Ramos (cell line): ENCODE data around the gene NAP1L4.

ENCODE experiments used
- in situ Hi-C: fragments of 300-500 bp; cut with MboI; formaldehyde crosslinking; loops from one replicate; pipeline ENCODE4 v1.14.3; 2022; ENCODE audit warnings: low sequenced_read_pairs; ENCODE audit not compliant: unreplicated experiment

The NAP1L4 gene, protein sequence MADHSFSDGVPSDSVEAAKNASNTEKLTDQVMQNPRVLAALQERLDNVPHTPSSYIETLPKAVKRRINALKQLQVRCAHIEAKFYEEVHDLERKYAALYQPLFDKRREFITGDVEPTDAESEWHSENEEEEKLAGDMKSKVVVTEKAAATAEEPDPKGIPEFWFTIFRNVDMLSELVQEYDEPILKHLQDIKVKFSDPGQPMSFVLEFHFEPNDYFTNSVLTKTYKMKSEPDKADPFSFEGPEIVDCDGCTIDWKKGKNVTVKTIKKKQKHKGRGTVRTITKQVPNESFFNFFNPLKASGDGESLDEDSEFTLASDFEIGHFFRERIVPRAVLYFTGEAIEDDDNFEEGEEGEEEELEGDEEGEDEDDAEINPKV

DNA sequence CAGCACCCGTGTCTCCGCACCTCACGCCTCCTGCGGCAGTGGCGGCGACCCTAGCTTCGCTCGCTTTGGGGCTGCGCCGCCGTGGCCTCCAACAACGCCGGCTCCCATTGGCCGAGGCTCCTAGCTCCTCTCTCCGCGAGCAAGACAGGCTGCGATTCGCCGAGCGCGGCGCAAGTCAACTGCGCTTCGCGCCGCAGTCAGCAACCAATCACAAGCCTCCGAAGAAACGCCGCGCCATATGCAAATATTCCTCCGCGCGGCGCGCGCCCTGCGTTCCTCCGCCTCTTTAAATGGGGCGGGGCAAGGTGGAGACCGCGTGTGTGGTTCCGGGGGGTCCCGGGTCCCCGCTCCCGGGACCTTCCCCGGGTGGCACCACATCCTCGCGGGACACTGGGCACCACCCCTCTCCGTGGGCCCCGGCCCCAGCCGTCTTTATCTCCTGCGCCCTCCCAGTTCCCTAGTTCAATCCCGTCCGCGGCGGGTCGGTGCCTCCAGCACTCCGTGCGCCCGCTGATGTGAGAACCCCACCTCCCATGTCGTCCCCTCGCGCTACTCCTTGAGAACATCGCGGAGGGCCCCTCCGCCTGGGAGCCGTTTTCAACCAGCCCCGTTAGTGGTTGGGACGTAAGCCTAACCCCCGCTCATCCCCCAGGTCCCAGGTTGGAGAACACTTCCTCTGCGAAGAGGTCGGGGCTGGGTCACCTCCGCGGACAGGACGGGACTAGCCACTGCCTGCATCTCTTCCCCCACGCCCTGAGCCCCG is at the start of gene NAP1L4:
TSS of gene NAP1L4 (minus strand) at position 96 of the 763 bp plus-strand sequence. CDS start 13,109 bp downstream, outside the sequence.
- in situ Hi-C loops, result loop anchor here (25.0 kb wide), 1 partner anchor 745 kb away; no protein-coding TSS in a partner anchor

DNA sequence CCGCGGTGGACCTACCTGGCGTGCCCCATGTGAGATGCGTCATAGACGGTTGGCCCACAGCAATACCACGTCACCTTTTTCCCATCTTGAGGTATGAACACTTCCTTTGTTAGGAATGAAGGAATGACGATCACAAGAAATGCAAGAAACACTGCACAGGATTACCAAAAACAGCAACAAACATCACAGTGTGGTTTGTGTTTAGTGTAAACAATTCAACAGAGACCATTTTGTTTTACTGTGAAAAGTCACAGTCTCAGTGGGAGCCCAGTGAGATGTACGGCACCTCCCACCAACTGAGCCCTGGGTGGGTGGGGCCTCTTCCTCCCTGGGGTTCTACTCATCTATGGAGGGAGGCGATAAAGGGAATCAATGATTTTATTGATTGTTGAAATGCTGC is 48.8 kb upstream of the NAP1L4 start:
- in situ Hi-C loops, result no loop called here

DNA sequence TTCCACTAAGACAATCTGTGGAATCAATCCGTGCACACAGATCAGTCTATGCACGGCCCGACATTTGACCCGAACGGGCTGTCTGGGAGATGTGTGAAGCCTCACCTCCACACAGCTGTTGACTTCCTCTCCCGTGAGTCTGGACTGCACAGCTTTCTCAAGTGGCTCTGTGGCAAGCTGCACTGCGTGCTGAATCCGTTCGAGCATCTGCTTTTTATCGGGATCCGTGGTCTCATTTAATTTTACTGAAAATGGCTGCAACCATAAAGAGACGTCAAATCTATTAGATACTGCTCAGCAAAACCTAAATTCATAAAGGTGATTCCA is 45.8 kb upstream of the NAP1L4 start:
- in situ Hi-C loops, result no loop called here

DNA sequence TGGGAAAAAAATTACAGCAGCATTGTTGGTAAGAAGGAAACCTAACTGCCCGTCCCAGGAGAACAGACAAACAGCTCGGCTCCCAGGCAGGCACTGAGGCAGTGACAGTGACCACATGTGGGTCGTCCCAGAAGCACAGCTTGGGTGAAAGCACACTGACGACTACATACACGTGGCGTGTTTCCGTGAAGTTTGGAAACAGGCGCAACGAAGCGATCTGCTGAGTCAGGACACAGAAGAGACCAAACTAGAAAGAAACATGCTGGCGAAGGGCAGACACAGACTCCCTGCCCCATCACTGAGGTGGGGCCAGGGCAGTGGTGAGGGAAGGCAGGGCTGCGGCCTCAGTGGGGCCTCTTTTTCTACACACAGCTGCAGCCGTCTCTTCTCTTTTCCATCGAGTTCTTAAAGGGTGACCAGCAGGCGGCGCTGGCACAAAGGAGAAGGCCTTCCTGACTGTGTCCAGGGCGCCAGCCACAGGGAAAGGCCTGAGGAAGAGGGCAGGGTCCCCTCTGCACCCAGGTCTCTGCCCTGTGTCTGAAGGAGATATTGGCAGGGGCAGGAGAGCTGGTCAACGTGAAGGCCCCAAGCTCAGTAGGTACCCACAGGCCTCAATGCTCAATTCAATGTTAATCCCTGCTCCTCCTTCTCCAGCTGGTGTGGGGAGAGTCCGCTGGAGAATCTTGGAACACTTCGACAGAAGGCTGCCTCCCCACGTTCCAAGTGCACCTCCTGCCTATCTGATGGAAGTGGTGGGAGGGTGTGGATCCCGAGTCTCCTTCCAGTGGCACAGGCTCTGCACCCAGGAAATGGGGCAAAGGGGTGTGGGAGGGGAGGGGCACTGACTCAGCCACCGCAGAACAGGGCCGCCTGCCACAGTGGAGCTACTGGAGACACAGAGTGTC is 45.2 kb upstream of the NAP1L4 start:
- in situ Hi-C loops, result no loop called here

DNA sequence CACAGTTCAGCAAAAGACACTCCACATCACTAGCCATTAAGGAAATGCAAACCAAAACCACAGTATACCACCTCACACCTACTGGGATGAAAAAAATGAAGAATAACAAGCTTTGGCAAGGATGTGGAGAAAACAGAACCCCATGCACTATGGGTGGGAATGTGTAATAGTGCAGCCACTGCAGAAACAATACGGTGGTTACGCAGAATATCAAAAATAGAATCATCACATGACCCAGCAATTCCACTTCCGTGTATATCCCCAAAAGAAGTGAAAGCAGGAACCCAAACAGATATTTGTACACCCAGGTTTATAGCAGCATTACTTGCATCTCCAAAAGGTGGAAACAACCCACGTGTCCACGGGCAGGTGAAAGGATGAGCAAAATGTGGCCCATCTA is 44.3 kb upstream of the NAP1L4 start:
- in situ Hi-C loops, result no loop called here

DNA sequence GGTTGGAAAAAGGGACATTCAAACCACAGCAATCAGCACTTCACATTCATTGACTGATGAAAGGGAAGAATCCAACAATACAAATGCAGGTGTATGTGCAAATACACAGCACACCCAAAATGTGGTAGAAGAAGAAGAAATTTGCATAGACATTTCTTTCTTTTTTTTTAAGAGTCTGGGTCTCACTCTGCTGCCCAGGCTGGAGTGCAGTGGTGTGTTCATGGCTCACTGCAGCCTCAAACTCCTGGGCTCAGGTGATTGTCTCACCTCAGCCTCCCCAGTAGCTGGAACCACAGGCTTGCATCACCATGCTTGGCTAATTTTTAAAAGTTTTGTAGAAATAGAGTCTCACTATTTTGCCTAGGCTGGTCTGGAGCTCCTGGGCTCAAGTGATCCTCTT is 43.2 kb upstream of the NAP1L4 start:
- in situ Hi-C loops, result no loop called here

DNA sequence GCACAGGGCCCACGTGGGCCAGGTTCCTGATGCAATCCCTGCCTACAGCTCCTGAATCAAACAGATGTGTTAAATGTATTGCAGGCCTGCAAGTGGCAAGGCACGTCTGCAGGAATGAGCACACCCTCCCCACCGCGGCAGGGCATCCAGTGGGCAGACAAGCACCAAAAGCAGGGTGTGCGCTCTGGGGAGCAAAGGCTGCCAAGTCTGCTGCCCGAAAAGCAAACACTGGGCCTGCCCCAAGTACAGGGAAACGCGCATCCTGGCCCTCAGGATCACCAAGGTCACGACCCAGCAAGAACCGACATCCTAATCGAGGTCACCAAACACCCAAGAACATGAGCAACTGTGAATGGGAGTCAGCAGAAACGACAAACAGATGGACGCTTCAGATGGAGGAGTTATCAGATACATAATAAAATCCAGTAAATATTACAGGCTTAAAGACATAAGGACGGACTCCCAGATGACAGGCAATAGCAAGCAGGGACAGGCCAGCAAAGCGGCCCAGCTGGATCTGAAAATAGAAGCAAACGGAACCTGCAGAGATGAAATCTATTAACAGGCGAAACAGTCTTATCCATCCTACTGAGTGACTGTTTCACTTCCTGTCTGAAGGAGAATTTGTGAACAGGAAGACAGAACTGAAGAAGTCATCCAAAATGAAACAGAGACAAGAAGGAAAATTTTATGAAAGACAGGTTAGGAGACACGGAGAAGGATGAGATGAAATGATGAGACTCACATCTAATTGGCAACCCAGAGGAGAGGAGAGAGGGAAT is 38.4 kb upstream of the NAP1L4 start:
- in situ Hi-C loops, result no loop called here

DNA sequence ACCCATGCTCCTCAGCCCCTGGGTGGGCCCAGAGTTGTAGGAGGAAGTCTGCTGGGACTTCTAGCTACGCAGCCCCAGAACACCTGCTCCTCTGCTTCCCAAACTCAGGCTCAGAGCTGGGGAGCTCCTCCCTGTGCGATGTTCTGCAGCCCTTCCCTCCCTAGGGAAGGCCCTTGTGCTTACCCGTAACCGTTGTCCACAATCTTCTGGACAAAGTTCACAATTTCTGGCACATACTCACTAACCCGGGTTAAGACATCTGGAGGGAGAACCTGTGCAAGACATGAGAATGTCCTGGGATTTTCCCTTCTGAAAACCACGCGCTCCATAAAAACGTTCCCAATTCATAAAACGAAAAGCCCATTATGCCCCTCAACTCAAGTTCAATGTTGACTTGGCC is 36.7 kb upstream of the NAP1L4 start:
- in situ Hi-C loops, result no loop called here

DNA sequence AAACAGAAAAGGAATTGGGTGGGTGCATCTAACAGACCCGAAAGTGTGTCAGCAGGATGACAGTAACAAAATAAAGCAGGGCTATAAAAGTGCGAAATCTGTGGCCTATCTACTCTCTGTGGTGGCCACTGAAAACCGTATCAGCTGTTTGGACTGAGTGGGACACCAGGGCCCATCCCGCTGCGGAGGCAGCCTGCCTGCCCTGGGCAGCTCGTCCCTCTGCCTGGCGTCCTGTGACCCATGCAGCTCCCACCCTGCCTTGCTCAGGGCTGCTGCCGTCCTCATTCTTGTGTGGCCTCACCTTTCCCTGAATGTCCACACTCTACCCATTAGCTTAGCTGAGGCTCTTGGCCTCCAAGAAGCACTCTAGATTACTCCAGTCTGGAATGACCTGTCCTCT is 34.7 kb upstream of the NAP1L4 start:
- in situ Hi-C loops, result no loop called here

DNA sequence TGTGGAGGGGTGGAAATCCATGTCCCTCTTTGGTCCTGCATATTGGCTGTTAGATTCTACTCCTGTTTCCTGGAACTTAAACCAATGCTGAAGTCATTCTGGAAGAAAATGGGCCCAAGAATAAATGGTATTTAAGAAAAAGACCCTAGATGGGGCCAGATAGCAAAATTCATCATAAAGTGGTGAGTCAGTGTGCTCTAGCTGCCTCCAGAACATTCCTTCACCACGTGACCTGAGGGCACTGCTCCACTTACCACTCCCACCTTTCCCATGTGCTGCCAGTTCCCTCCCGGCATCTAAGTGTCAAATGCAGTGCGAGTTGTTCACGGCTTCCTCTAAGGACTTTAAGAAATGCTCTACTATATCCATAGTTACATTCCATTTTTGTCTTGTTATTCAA is 30.9 kb upstream of the NAP1L4 start:
- in situ Hi-C loops, result no loop called here

DNA sequence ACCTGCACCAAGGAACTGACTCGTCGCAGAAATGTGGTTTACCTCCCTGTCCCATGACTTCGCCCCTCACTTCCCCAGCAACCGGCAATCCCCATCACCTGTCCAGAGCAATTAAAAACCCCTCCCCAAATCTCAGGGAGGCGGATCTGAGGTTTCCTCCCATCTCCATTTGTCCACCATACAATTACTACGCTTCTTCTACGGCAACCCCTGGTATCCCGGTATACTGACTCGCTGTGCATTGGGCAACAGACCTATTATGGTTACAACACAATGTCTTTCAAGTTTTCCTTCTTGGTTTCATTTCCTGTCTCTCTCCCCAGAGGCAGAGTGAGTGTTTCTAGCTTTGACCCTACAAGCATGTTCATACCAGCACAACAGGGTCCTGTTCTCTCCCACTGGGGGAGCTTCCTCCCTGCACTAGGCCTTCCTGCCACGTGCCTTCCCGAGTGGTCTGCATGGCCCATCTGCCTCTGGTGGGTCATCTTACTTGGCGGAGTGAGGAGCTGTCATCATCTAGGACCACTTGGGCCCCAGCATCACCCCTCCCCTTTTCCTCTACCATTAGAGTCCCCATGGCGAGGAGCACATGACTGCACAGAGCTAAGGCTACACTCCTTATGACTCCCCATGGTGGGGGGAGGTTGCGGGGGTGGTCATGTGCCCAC is 30.3 kb upstream of the NAP1L4 start:
- in situ Hi-C loops, result no loop called here

DNA sequence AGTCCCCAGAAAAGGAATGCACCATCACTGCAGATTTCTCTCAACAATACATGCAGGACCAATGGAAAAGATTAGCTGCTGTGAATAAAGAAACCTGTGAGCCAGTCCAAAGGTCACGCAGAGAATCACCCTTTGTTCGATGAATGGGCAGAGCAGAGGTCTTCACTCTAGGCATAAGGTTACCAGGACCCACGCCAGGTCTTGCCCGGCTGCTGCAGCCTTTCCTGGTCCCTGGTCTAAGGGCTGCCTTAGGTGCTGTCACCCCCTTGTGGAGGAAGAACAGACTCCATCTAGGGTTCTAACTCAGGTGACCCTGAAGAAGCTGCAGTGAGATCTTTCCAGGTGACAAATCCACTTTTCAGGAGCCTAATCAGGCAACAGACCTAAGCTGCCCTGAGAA is 29.0 kb upstream of the NAP1L4 start:
- in situ Hi-C loops, result no loop called here

DNA sequence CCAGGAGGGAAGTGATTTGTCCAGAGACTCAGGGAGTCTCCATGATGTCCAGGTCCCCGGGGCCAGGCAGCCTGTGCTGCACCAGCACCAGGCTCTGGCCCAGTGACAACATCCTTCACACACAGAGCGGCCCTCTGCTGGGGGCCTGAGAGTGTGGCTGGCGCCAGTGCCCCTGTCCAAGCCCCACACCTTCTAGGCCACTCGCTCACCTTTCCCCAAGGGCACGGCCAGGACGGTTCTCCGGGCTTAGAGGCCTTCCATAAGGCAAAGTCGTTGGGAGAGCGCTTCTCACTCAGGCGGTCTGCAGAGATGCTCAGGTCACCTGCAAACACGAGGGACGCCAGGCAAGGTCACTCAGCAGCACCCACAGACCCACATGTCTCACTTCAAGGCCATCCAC is 27.9 kb upstream of the NAP1L4 start:
- in situ Hi-C loops, result no loop called here

DNA sequence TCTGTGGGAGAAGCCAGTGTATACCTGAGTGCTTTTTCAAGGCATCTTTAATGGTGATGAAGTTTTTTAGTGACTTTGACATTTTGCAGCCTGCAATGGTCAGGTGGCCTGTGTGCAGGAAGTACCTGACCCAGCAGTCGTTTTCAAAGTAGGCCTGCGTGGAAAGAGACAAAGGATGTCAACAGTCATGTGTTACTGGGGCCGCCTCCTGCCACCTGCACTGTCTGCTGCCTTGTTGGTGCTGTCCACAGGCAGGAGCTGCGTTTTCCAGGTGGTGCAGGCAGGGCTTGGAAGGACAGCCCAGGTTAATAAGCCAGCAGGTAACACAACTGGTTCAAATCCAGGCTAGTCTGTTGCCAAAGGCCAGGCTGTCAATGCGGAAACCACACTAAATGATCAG is 26.5 kb upstream of the NAP1L4 start:
- in situ Hi-C loops, result no loop called here

DNA sequence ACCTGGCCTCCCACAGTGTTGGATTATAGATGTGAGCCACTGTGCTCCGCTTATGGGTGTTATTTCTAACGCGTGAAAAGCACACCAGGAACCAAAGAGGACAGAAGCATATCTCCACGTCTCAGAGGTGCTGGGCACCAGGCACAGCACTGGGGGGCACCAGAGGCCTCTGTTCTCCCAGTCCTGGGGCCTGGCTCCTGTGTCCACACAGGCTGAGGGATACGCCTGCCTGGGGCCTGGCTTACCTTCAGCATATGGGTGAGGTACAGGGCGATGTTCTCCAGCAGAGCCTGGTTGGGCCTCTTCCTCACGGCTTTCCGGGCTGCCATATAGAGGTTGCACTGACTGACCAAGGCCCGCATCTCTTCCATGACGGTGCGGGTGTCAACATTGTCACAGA is 24.7 kb upstream of the NAP1L4 start:
- in situ Hi-C loops, result no loop called here

DNA sequence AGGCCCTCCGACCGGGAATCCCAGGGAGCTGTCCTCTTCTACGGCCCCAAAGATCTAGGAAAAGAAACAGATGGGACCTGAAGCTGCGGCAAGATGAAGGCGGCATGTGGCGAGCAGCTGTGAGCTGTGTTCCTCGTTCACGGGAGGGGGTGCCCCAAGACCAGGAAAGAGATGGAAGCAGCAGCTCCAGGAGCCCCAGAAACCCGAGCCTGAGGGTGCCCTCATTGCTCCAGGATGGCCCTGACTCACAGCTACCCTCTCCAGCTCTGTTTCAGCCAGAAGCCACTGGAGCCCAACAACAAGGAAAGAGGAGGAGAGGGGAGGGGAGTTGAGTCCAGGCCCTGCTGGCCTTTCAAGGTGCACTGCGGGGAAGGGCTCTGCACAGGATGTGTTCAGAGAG is 23.7 kb upstream of the NAP1L4 start:
- in situ Hi-C loops, result no loop called here

DNA sequence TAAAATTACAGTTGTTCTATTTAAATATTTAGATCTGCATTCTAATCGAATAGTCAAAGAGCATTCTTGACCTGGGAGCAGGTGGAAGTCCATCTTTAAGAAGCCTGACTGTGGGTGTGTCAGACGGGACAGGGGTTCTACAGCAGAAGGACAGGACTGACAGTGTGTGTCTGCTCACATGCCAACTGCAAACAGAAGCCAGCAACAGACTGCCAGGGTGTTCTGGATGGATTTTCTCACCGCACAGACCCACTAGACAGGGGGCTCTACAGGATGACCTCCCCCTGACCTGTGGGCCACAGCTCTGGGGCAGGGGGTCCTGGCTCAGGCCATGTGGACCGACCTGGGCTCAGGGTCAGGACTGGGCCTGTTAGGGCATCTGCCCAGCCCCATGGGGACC is 22.8 kb upstream of the NAP1L4 start:
- in situ Hi-C loops, result no loop called here

DNA sequence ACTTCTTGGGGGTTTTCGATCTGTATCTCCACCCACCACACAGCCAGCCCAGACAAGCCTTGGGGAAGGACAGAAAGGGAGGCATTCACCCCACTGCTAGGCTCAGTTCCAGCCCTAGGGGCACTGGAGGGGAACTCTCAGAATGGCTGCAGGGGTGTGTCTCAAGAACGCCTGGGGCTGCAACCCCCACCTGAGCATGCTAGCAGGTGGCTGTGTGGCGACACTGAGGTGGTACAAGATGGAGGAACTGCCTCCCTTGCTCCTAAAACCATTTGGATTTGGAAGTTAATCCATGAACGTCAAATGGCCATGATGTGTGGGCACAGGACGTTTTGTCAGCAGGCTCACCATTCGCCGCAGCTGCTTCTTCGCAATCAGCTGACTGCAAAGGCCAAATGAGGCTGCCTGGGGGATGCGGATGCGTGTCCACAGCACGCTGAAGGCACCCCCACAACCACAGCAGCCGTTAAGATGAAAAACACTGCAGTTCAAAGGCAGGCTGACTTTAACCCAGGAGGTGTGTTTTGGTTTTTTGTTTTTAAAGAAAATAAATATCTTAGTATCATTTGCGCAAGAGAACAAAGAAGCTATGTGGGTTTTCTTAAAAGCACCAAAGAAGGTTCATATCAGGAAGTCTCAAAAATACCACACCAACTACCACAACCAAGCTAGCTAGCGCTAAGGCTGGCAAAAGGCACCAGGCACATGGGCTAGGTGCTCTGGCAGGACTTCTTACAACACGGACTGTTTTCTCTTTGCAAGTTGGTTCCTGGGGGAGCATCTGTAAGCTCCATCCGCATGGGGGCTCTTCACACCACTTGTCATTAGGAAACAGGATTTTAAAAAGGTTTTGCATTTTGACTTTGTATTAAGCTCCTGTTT is 22.2 kb upstream of the NAP1L4 start:
- in situ Hi-C loops, result no loop called here
